LNCaP clone FGC (cell line): ENCODE measurements around the gene MYLK3.

Experiments used
- DNase-seq: peaks from one replicate; pipeline ENCODE4 v3.0.0-alpha.2; 2011; ENCODE audit warnings: low read depth
- H3K4me3 ChIP-seq: 2 replicates; pipeline ENCODE4 v1.5.1; 2011; ENCODE audit warnings: mild to moderate bottlenecking, low read depth, low read length, control low read depth
- CTCF ChIP-seq: IDR thresholded peaks from 2 replicates; pipeline ENCODE4 v1.5.1; 2012; ENCODE audit warnings: mild to moderate bottlenecking; ENCODE audit not compliant: control insufficient read depth, insufficient read depth; ENCODE audit errors: extremely low read depth

MYLK3 gene

GRCh38 chr16:46728806-46729205 is 19.3 kb downstream of the MYLK3 start:
- no peak overlapping the region for H3K4me3 ChIP-seq
- DNase-seq, result no peak
- no peak for TF ChIP-seq CTCF

DNA sequence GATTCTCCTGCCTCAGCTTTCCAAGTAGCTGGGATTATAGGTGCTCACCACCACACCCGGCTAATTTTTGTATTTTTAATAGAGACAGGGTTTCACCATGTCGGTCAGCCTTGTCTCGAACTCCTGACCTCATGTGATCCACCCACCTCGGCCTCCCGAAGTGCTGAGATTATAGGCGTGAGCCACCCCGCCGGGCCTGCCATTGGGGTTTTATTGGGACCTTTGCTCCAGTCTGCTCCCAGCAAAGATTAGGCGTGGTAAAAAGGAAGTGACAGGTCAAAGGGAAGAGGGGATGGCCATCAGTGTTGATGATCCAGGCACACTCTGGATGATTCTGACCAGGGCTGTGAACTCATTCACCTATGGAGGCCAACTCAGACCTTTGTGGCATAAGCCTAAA is 20.5 kb downstream of the MYLK3 start:
- no peak for TF ChIP-seq CTCF
- DNase-seq, result no peak
- H3K4me3 ChIP-seq, result no peak overlapping the region

DNA sequence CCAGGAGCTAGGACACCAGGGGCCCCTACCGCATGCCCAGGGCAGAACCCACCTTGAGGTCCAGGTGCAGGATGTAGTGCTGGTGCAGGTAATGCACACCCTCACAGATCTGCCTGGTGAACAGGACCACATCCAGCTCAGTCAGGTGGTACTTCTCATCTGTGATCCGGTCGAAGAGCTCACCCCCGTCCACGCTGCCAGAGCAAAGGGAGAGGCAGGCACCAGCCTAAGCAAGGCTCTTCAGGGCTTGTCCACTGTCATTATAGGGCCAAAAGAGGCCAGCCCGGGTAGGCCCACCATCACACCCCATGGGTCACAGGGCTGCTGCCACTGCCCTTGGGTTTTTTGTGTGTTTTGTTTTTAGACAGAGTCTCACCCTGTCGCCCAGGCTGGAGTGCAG is 21.0 kb downstream of the MYLK3 start:
- TF ChIP-seq CTCF, result no peak
- DNase-seq, result no peak
- no peak overlapping the region for H3K4me3 ChIP-seq

GRCh38 chr16:46721885-46722284 is 26.3 kb downstream of the MYLK3 start:
- DNase-seq, result no peak

GRCh38 chr16:46720619-46721018 is 27.5 kb downstream of the MYLK3 start:
- DNase-seq, result no peak

More at GRCh38 chr16:46721885-46722284, 26.3 kb downstream of the MYLK3 start:
- H3K4me3 ChIP-seq, result no peak overlapping the region
- TF ChIP-seq CTCF, result no peak

DNA sequence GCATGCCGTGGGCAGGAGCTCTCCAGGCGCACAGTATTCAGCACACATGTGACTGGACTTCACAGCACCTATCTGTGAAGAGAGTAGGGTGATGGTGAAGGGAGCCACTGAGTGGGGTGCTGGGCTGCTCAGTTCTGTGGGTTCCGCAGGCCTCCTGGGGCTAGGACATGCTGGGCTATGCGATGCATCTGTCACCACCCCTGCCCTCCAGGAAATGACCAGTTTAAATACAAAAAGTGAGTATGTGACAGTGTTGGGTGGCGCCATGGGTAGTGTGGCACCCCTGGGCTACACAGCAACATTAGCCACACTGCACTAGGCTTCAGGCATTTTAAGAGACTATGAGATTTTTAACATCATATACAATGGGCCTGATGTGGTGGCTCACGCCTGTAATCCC is 28.6 kb downstream of the MYLK3 start:
- TF ChIP-seq CTCF, result no peak
- no peak for DNase-seq
- H3K4me3 ChIP-seq, result no peak overlapping the region

More at GRCh38 chr16:46720619-46721018, 27.5 kb downstream of the MYLK3 start:
- TF ChIP-seq CTCF, result no peak
- no peak overlapping the region for H3K4me3 ChIP-seq

DNA sequence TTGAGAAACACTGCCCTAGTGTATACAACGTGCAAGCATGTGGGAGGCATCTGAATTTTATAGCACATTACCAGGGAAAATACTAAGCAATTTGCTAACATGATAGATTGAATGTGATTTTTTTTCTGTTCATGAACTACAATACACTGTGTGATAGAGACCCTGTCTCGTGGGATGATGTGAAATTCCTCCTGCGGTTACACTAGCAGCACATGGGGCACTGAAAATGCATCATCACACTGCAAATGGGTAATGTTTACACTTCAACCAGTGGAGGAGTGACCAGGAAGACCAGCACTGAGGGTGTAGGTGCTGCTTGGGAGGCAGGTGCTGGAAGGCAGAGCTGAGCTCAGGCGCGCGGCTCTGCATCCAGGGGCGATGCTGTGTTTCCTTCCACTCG is 29.9 kb downstream of the MYLK3 start:
- no peak for TF ChIP-seq CTCF
- H3K4me3 ChIP-seq, result no peak overlapping the region
- no peak for DNase-seq
